B cell (primary cell): Measurements from ENCODE around the gene LRRC45. TPM values are rescaled to one million over a fixed set of nuclear protein-coding genes. Genes with fewer than 3 reads are reported as not detected.

Source experiments
- ATAC-seq: fragments of 200-7000 bp; cut with Tn5 transposase; one replicate; pipeline ENCODE4 v1.10.0; 2021; ENCODE audit warnings: low read depth, mild to moderate bottlenecking, moderate number of reproducible peaks, moderate library complexity
- CTCF ChIA-PET: fragments of 350-600 bp; sonication (Branson Sonifier 250); formaldehyde crosslinking; loops from one replicate; lab custom pipeline; 2021; ENCODE audit warnings: antibody characterized with exemption, inconsistent platforms; lab: Charles Lee
- POLR2A ChIA-PET: fragments of 350-600 bp; sonication (Branson Sonifier 250); formaldehyde crosslinking; loops from one replicate; lab custom pipeline; 2021; ENCODE audit warnings: antibody characterized with exemption; lab: Charles Lee
- DNase-seq: peaks from one replicate; pipeline ENCODE4 v3.0.0; 2013
- H2AFZ ChIP-seq: 2 replicates; pipeline ENCODE4 v1.6.1; 2012; ENCODE audit warnings: mild to moderate bottlenecking, low read depth, low read length; ENCODE audit not compliant: insufficient read depth, poor library complexity, severe bottlenecking
- H3K27ac ChIP-seq, 2 donors: 1 replicate in 1 of 2; 2 replicates in 1 of 2; pipeline ENCODE4 v1.5.1; 2012 to 2013; ENCODE audit warnings: low read length in 2 of 2, mild to moderate bottlenecking in 2 of 2, moderate library complexity in 1 of 2
- H3K27me3 ChIP-seq, 4 experiments: fragments of 200-600 bp in 1 of 4; sonication (generic) in 1 of 4; replicated peaks in 1 of 4; 1 replicate in 2 of 4; 2 replicates in 2 of 4; pipeline versions ENCODE4 v1.6.1 to v1.7.0; 2013 to 2016; ENCODE audit warnings: low read length in 3 of 4, mild to moderate bottlenecking in 2 of 4, mixed read lengths in 1 of 4, moderate library complexity in 1 of 4; ENCODE audit not compliant: insufficient read depth in 4 of 4, control insufficient read depth in 3 of 4; ENCODE audit errors: control extremely low read depth in 1 of 4
- H3K36me3 ChIP-seq, 2 experiments: replicated peaks in 1 of 2; 1 replicate in 1 of 2; 2 replicates in 1 of 2; pipeline versions ENCODE4 v1.6.1 to v1.7.1; 2013; ENCODE audit warnings: low read length in 1 of 2; ENCODE audit not compliant: insufficient read depth in 2 of 2, control insufficient read depth in 1 of 2; ENCODE audit errors: control extremely low read depth in 1 of 2, extremely low read depth in 1 of 2
- H3K4me1 ChIP-seq, 2 donors: fragments of 200-600 bp in 1 of 2; sonication (generic) in 1 of 2; 1 replicate in 1 of 2; 2 replicates in 1 of 2; pipeline versions ENCODE4 v1.5.1 to v1.6.1; 2013 to 2017; ENCODE audit warnings: low read length in 2 of 2; ENCODE audit not compliant: control insufficient read depth in 2 of 2, insufficient read depth in 2 of 2
- H3K4me2 ChIP-seq: replicated peaks from 2 replicates; pipeline ENCODE3; 2012; ENCODE audit warnings: mild to moderate bottlenecking, low read depth, low read length; ENCODE audit not compliant: poor library complexity, severe bottlenecking
- H3K4me3 ChIP-seq, 5 experiments: fragments of 200-600 bp in 1 of 5; sonication (generic) in 1 of 5; 1 replicate in 3 of 5; 2 replicates in 2 of 5; pipeline versions ENCODE4 v1.5.1 to v1.7.0; 2011 to 2016; ENCODE audit warnings: low read length in 4 of 5, mild to moderate bottlenecking in 4 of 5, low read depth in 2 of 5, control low read depth in 1 of 5, moderate library complexity in 1 of 5; ENCODE audit not compliant: insufficient read depth in 1 of 5; ENCODE audit errors: control extremely low read depth in 1 of 5, extremely low read depth in 1 of 5
- H3K79me2 ChIP-seq: fragments of 200-600 bp; sonication (generic); one replicate; pipeline ENCODE4 v1.6.0; 2016; ENCODE audit warnings: low read length; ENCODE audit not compliant: control insufficient read depth, insufficient read depth
- H3K9ac ChIP-seq: fragments of 200-600 bp; sonication (generic); 2 replicates; pipeline ENCODE4 v1.6.1; 2017; ENCODE audit warnings: mild to moderate bottlenecking, low read length, moderate library complexity
- H3K9me3 ChIP-seq, 3 donors: one replicate each; pipeline versions ENCODE4 v1.6.1 to v1.7.1; 2013; ENCODE audit warnings: low read length in 2 of 3; ENCODE audit not compliant: control insufficient read depth in 2 of 3, insufficient read depth in 1 of 3; ENCODE audit errors: control extremely low read depth in 1 of 3
- H4K20me1 ChIP-seq: 2 replicates; pipeline ENCODE4 v1.6.0; 2012; ENCODE audit warnings: mild to moderate bottlenecking, low read length; ENCODE audit not compliant: insufficient read depth, control insufficient read depth, poor library complexity, severe bottlenecking
- H3K27ac Mint-ChIP-seq: one replicate; pipeline ENCODE4 v1.8.0; 2021; ENCODE audit warnings: mixed read lengths
- H3K27me3 Mint-ChIP-seq: one replicate; pipeline ENCODE4 v1.8.0; 2021; ENCODE audit warnings: mixed read lengths
- H3K4me1 Mint-ChIP-seq: one replicate; pipeline ENCODE4 v1.8.0; 2021; ENCODE audit warnings: mixed read lengths
- H3K4me3 Mint-ChIP-seq: one replicate; pipeline ENCODE4 v1.8.0; 2021; ENCODE audit warnings: mixed read lengths
- H3K9me3 Mint-ChIP-seq: one replicate; pipeline ENCODE4 v1.8.0; 2022; ENCODE audit warnings: mixed read lengths; ENCODE audit not compliant: insufficient read depth
- EZH2 ChIP-seq: IDR thresholded peaks from 2 replicates; pipeline ENCODE4 v1.6.1; 2012; ENCODE audit warnings: borderline replicate concordance, low read depth, mild to moderate bottlenecking, moderate library complexity, low read length; ENCODE audit not compliant: insufficient read depth, poor library complexity, severe bottlenecking
- WGBS: methylation state at CpG from one replicate; pipeline ENCODE4 v1.1.5; 2013; ENCODE audit warnings: missing lambda C conversion rate; ENCODE audit not compliant: insufficient coverage; 5-methylcytosine and 5-hydroxymethylcytosine counted together
- intact Hi-C: fragments of 100-400 bp; cut with micrococcal nuclease; formaldehyde crosslinking; loops from one replicate; pipeline ENCODE4 v1.10.0; 2022
- polyA plus RNA-seq: library from polyadenylated mRNA; depleted of rRNA; stranded (reverse); fragments of >200 nt; gene quantifications from 2 replicates; pipeline ENCODE4 v1.2.3, GENCODE V29; 2012
- total RNA-seq, 2 donors: library from RNA; stranded (reverse); fragments of 120-200 nt in 1 of 2; gene quantifications; 1 replicate in 1 of 2; 2 replicates in 1 of 2; pipeline versions ENCODE4 v1.2.3 to v1.2.4, GENCODE V29; 2013 to 2022
- TF ChIP-seq, protein P1 (sequence below): fragments of 200-600 bp; IDR thresholded peaks from one replicate; pipeline ENCODE4 v1.8.0; 2022; ENCODE audit warnings: antibody characterized with exemption, mild to moderate bottlenecking

LRRC45 gene
- total and polyA plus RNA-seq, 2 donors (not counting 1 experiment from before 2014, with no cell fraction given), result 19.4 to 19.6 TPM

DNA sequence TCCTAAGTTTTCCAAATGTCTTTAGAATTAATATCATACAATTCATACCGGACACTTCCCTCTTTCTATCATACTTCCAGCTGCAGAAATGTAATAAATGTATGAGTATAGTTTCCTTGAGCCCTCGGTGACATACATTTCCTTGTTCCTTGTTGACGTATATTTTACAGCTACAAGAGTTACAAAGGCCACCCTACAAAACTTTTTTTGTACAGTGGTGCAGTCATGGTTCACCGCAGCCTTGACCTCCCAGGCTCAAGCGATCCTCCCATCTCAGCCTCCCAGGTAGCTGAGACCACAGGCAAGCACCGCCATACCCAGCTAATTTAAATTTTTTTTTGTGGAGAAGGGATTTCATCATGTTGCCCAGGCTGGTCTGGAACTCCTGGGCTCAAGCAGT is 49.7 kb downstream of the LRRC45 start:
- Histone ChIP-seq H3K4me2 (no peak overlapping the region), H2AFZ (no peak overlapping the region), H3K27ac (no peak overlapping the region), H3K79me2 (no peaks in the 10 kb centered on the region), H3K36me3 (no peaks in the 10 kb centered on the region), H3K9me3 (no peaks in the 10 kb centered on the region), H3K4me3 (no peak overlapping the region), H3K4me1 (no peaks in the 10 kb centered on the region), H3K9ac (no peak overlapping the region), H3K27me3 (no peaks in the 10 kb centered on the region), H4K20me1 (no peaks in the 10 kb centered on the region)
- intact Hi-C loops, result no loop called here
- ATAC-seq (no peak), DNase-seq (no peak)
- no peak overlapping the region for H3K27ac Mint-ChIP-seq
- CTCF ChIA-PET, result no interaction called here
- H3K4me1 Mint-ChIP-seq, result no peaks in the 10 kb centered on the region
- POLR2A ChIA-PET, result no interaction called here
- no peaks in the 10 kb centered on the region for H3K27me3 Mint-ChIP-seq
- TF ChIP-seq EZH2, result no peak
- TF ChIP-seq, protein P1, sequence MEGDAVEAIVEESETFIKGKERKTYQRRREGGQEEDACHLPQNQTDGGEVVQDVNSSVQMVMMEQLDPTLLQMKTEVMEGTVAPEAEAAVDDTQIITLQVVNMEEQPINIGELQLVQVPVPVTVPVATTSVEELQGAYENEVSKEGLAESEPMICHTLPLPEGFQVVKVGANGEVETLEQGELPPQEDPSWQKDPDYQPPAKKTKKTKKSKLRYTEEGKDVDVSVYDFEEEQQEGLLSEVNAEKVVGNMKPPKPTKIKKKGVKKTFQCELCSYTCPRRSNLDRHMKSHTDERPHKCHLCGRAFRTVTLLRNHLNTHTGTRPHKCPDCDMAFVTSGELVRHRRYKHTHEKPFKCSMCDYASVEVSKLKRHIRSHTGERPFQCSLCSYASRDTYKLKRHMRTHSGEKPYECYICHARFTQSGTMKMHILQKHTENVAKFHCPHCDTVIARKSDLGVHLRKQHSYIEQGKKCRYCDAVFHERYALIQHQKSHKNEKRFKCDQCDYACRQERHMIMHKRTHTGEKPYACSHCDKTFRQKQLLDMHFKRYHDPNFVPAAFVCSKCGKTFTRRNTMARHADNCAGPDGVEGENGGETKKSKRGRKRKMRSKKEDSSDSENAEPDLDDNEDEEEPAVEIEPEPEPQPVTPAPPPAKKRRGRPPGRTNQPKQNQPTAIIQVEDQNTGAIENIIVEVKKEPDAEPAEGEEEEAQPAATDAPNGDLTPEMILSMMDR, result no peak
- no peaks in the 10 kb centered on the region for H3K9me3 Mint-ChIP-seq
- no CpG with 5 or more reads among the region's 6 CpGs for WGBS
- H3K4me3 Mint-ChIP-seq, result no peak overlapping the region

DNA sequence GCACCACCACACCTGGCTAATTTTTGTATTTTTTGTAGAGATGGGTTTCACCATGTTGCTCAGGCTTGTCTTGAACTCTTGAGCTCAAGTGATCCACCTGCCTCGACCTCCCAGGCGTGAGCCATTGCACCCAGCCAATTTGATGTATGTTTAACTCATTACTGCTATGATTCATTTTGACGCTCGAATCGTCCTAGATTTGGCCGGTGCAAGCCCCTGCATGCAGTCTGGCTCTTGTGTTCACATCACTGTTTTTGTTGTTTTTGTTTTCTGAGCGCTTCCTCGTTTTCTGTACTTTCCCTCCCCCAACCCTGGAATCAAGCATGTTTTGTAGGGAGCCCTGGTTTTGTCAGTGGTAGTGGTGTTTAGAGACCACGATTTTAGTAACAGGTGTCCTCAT is 50.3 kb downstream of the LRRC45 start:
- Mint-ChIP-seq H3K4me3 (no peak overlapping the region), H3K27ac (no peak overlapping the region), H3K9me3 (no peaks in the 10 kb centered on the region), H3K4me1 (no peaks in the 10 kb centered on the region), H3K27me3 (no peaks in the 10 kb centered on the region)
- no peaks in the 10 kb centered on the region for H3K27me3 ChIP-seq
- TF ChIP-seq, protein P1, result no peak
- no peak for TF ChIP-seq EZH2
- intact Hi-C loops, result no loop called here
- ATAC-seq (no peak), DNase-seq (no peak)
- ChIA-PET CTCF (no interaction called here), POLR2A (no interaction called here)
- H4K20me1 ChIP-seq, result no peaks in the 10 kb centered on the region
- no peaks in the 10 kb centered on the region for H3K36me3 ChIP-seq
- no peaks in the 10 kb centered on the region for H3K9me3 ChIP-seq
- H3K4me3 ChIP-seq, result no peak overlapping the region
- H3K9ac ChIP-seq, result no peak overlapping the region
- no peak overlapping the region for H3K27ac ChIP-seq
- 89% methylated on average over 3 of the region's 9 CpGs for WGBS
- H3K4me1 ChIP-seq, result no peaks in the 10 kb centered on the region
- H2AFZ ChIP-seq, result no peak overlapping the region
- H3K4me2 ChIP-seq, result no peak overlapping the region
- H3K79me2 ChIP-seq, result no peaks in the 10 kb centered on the region
